Measurements from ENCODE around the gene SF1. TPM values are rescaled to one million over a fixed set of nuclear protein-coding genes. Genes with fewer than 3 reads are reported as not detected.

The SF1 gene
- total and polyA plus RNA-seq, 5 donors from 2014 or later: 75.0 to 1,361 (median 91.8) TPM

- no peak overlapping the region for H3K27ac ChIP-seq (ENCODE audit: insufficient read depth, low read length, poor library complexity, severe bottlenecking)
- ATAC-seq (ENCODE audit: low read depth in 2 of 2) (no peak), DNase-seq (no peak)
- peaks cover 91% of the 10 kb centered on the region for H3K36me3 ChIP-seq (ENCODE audit: control insufficient read depth, insufficient read depth, low read length)
- peaks cover 8% of the 10 kb centered on the region for H3K4me1 ChIP-seq (ENCODE audit: control insufficient read depth, insufficient read depth, low read length, poor library complexity, severe bottlenecking)
- H3K4me1 Mint-ChIP-seq: peaks cover 0 to 47% (median 15%) of the 10 kb centered on the region in 4 donors
- H3K27ac Mint-ChIP-seq: peak overlapping the region in 1 of 3 donors; percentile 32
- H3K4me3 Mint-ChIP-seq: peak overlapping the region in 2 of 4 donors; percentile 10 to 35
- H3K36me3 Mint-ChIP-seq: peaks cover 53% of the 10 kb centered on the region
- H3K9me3 Mint-ChIP-seq: no peaks in the 10 kb centered on the region
- H3K27me3 Mint-ChIP-seq: no peaks in the 10 kb centered on the region
- no peaks in the 10 kb centered on the region for H3K27me3 ChIP-seq (ENCODE audit: control insufficient read depth, insufficient read depth, low read length)
- H3K4me3 ChIP-seq (ENCODE audit: low read depth, low read length): no peak overlapping the region
- no peaks in the 10 kb centered on the region for H3K9me3 ChIP-seq (ENCODE audit: control insufficient read depth in 2 of 2, low read length in 2 of 2)
Observed at GRCh38 chr11:64734811-64735724, 43.3 kb downstream of the SF1 start.

GRCh38 chr11:64731601-64732000 lies 46.7 kb downstream of the SF1 start:
- Histone ChIP-seq H3K4me1 (ENCODE audit: control insufficient read depth, insufficient read depth, low read length, poor library complexity, severe bottlenecking) (peaks cover 4% of the 10 kb centered on the region), H3K27ac (ENCODE audit: insufficient read depth, low read length, poor library complexity, severe bottlenecking) (no peak overlapping the region), H3K27me3 (ENCODE audit: control insufficient read depth, insufficient read depth, low read length) (no peaks in the 10 kb centered on the region), H3K4me3 (ENCODE audit: low read depth, low read length) (no peak overlapping the region), H3K36me3 (ENCODE audit: control insufficient read depth, insufficient read depth, low read length) (peaks cover 69% of the 10 kb centered on the region), H3K9me3 (ENCODE audit: control insufficient read depth in 2 of 2, low read length in 2 of 2) (no peaks in the 10 kb centered on the region)
- no peaks in the 10 kb centered on the region for H3K9me3 Mint-ChIP-seq
- H3K27ac Mint-ChIP-seq: peak overlapping the region in 1 of 3 donors; percentile 35
- peaks cover 0 to 31% (median 11%) of the 10 kb centered on the region in 4 donors for H3K4me1 Mint-ChIP-seq
- ATAC-seq (ENCODE audit: low read depth in 2 of 2): no peak
- no peaks in the 10 kb centered on the region for H3K27me3 Mint-ChIP-seq
- DNase-seq: no peak
- peaks cover 45% of the 10 kb centered on the region for H3K36me3 Mint-ChIP-seq
- H3K4me3 Mint-ChIP-seq: no peak overlapping the region

GRCh38 chr11:64729851-64730382 lies 48.4 kb downstream of the SF1 start:
- Mint-ChIP-seq H3K9me3 (no peaks in the 10 kb centered on the region), H3K36me3 (peaks cover 37% of the 10 kb centered on the region), H3K27me3 (no peaks in the 10 kb centered on the region), H3K4me1 (peaks cover 0 to 26% (median 7%) of the 10 kb centered on the region in 4 donors), H3K27ac (no peak overlapping the region), H3K4me3 (no peak overlapping the region)
- H3K4me1 ChIP-seq (ENCODE audit: control insufficient read depth, insufficient read depth, low read length, poor library complexity, severe bottlenecking): no peaks in the 10 kb centered on the region
- no peaks in the 10 kb centered on the region for H3K27me3 ChIP-seq (ENCODE audit: control insufficient read depth, insufficient read depth, low read length)
- H3K27ac ChIP-seq (ENCODE audit: insufficient read depth, low read length, poor library complexity, severe bottlenecking): no peak overlapping the region
- DNase-seq (no peak), ATAC-seq (ENCODE audit: low read depth in 2 of 2) (no peak)
- peaks cover 52% of the 10 kb centered on the region for H3K36me3 ChIP-seq (ENCODE audit: control insufficient read depth, insufficient read depth, low read length)
- H3K9me3 ChIP-seq (ENCODE audit: control insufficient read depth in 2 of 2, low read length in 2 of 2): no peaks in the 10 kb centered on the region
- H3K4me3 ChIP-seq (ENCODE audit: low read depth, low read length): no peak overlapping the region

- H3K9me3 Mint-ChIP-seq: no peaks in the 10 kb centered on the region
- peaks cover 31% of the 10 kb centered on the region for H3K36me3 Mint-ChIP-seq
- no peak for DNase-seq
- no peaks in the 10 kb centered on the region for H3K27me3 Mint-ChIP-seq
- peaks cover 1% of the 10 kb centered on the region for H3K4me1 ChIP-seq (ENCODE audit: control insufficient read depth, insufficient read depth, low read length, poor library complexity, severe bottlenecking)
- peaks cover 0 to 27% (median 8%) of the 10 kb centered on the region in 4 donors for H3K4me1 Mint-ChIP-seq
- ATAC-seq (ENCODE audit: low read depth in 2 of 2): no peak
- H3K9me3 ChIP-seq (ENCODE audit: control insufficient read depth in 2 of 2, low read length in 2 of 2): no peaks in the 10 kb centered on the region
- H3K27ac Mint-ChIP-seq: no peak overlapping the region
- H3K27me3 ChIP-seq (ENCODE audit: control insufficient read depth, insufficient read depth, low read length): no peaks in the 10 kb centered on the region
- peaks cover 42% of the 10 kb centered on the region for H3K36me3 ChIP-seq (ENCODE audit: control insufficient read depth, insufficient read depth, low read length)
- H3K4me3 Mint-ChIP-seq: no peak overlapping the region
- H3K4me3 ChIP-seq (ENCODE audit: low read depth, low read length): no peak overlapping the region
- H3K27ac ChIP-seq (ENCODE audit: insufficient read depth, low read length, poor library complexity, severe bottlenecking): no peak overlapping the region
Observed at GRCh38 chr11:64728757-64729365, 49.5 kb downstream of the SF1 start.

- Mint-ChIP-seq H3K4me1 (peaks cover 0 to 27% (median 6%) of the 10 kb centered on the region in 4 donors), H3K36me3 (peaks cover 25% of the 10 kb centered on the region), H3K27me3 (peaks cover 6% of the 10 kb centered on the region), H3K9me3 (no peaks in the 10 kb centered on the region), H3K27ac (no peak overlapping the region), H3K4me3 (no peak overlapping the region)
- Histone ChIP-seq H3K27ac (ENCODE audit: insufficient read depth, low read length, poor library complexity, severe bottlenecking) (no peak overlapping the region), H3K36me3 (ENCODE audit: control insufficient read depth, insufficient read depth, low read length) (peaks cover 30% of the 10 kb centered on the region), H3K4me3 (ENCODE audit: low read depth, low read length) (no peak overlapping the region), H3K27me3 (ENCODE audit: control insufficient read depth, insufficient read depth, low read length) (no peaks in the 10 kb centered on the region), H3K4me1 (ENCODE audit: control insufficient read depth, insufficient read depth, low read length, poor library complexity, severe bottlenecking) (peaks cover 7% of the 10 kb centered on the region), H3K9me3 (ENCODE audit: control insufficient read depth in 2 of 2, low read length in 2 of 2) (no peaks in the 10 kb centered on the region)
- no peak for ATAC-seq (ENCODE audit: low read depth in 2 of 2)
- no peak for DNase-seq
Observed at GRCh38 chr11:64726867-64727530, 51.3 kb downstream of the SF1 start.

- no peak overlapping the region for H3K27ac ChIP-seq (ENCODE audit: insufficient read depth, low read length, poor library complexity, severe bottlenecking)
- Mint-ChIP-seq H3K27ac (no peak overlapping the region), H3K36me3 (peaks cover 17% of the 10 kb centered on the region), H3K4me1 (peaks cover 0 to 20% (median 6%) of the 10 kb centered on the region in 4 donors), H3K9me3 (no peaks in the 10 kb centered on the region), H3K4me3 (no peak overlapping the region), H3K27me3 (peaks cover 13% of the 10 kb centered on the region)
- DNase-seq (no peak), ATAC-seq (ENCODE audit: low read depth in 2 of 2) (no peak)
- H3K4me1 ChIP-seq (ENCODE audit: control insufficient read depth, insufficient read depth, low read length, poor library complexity, severe bottlenecking): peaks cover 7% of the 10 kb centered on the region
- H3K9me3 ChIP-seq (ENCODE audit: control insufficient read depth in 2 of 2, low read length in 2 of 2): no peaks in the 10 kb centered on the region
- no peak overlapping the region for H3K4me3 ChIP-seq (ENCODE audit: low read depth, low read length)
- peaks cover 22% of the 10 kb centered on the region for H3K36me3 ChIP-seq (ENCODE audit: control insufficient read depth, insufficient read depth, low read length)
- no peaks in the 10 kb centered on the region for H3K27me3 ChIP-seq (ENCODE audit: control insufficient read depth, insufficient read depth, low read length)
Observed at GRCh38 chr11:64726211-64726641, 52.1 kb downstream of the SF1 start.

GRCh38 chr11:64724863-64725532 lies 53.3 kb downstream of the SF1 start:
- Mint-ChIP-seq H3K4me1 (peaks cover 0 to 18% (median 5%) of the 10 kb centered on the region in 4 donors), H3K27ac (peak overlapping the region in 1 of 3 donors; percentile 27), H3K4me3 (peak overlapping the region in 1 of 4 donors; percentile 39), H3K36me3 (peaks cover 11% of the 10 kb centered on the region), H3K27me3 (peaks cover 23% of the 10 kb centered on the region), H3K9me3 (no peaks in the 10 kb centered on the region)
- Histone ChIP-seq H3K4me1 (ENCODE audit: control insufficient read depth, insufficient read depth, low read length, poor library complexity, severe bottlenecking) (peaks cover 7% of the 10 kb centered on the region), H3K27me3 (ENCODE audit: control insufficient read depth, insufficient read depth, low read length) (no peaks in the 10 kb centered on the region), H3K36me3 (ENCODE audit: control insufficient read depth, insufficient read depth, low read length) (peaks cover 11% of the 10 kb centered on the region), H3K4me3 (ENCODE audit: low read depth, low read length) (no peak overlapping the region), H3K27ac (ENCODE audit: insufficient read depth, low read length, poor library complexity, severe bottlenecking) (no peak overlapping the region), H3K9me3 (ENCODE audit: control insufficient read depth in 2 of 2, low read length in 2 of 2) (no peaks in the 10 kb centered on the region)
- DNase-seq: no peak
- ATAC-seq (ENCODE audit: low read depth in 2 of 2): no peak

All from CD4-positive, CD25-positive, alpha-beta regulatory T cell (primary cell).